Activated T-cell treated with anti-CD3 and anti-CD28 coated beads for 24 hours (primary cell): Measurements from ENCODE around the gene NEUROD4.
"Not testable (repeated sequence)": the region's sequence is repeated elsewhere in the genome, so short reads cannot be mapped to it uniquely, and the experiment has no call there.

ENCODE experiments used
- DNase-seq: peaks from one replicate; pipeline ENCODE4 v3.0.0-alpha.2; 2020; ENCODE audit warnings: low read depth

NEUROD4 gene

GRCh38 chr12:55019784-55020183 is at the start of gene NEUROD4:
Gene NEUROD4 (plus strand): TSS chr12:55019974. CDS start chr12:55026440, 6,466 bp downstream.
- no peak for DNase-seq

GRCh38 chr12:54970741-54971140 is 49.0 kb upstream of the NEUROD4 start:
- no peak for DNase-seq

- DNase-seq = no peak
Measured at GRCh38 chr12:54973556-54973955, 46.2 kb upstream of the NEUROD4 start.

- no peak for DNase-seq
Measured at GRCh38 chr12:54974279-54974678, 45.5 kb upstream of the NEUROD4 start.

- DNase-seq = no peak
Measured at GRCh38 chr12:54975272-54975671, 44.5 kb upstream of the NEUROD4 start.

- no peak for DNase-seq
Measured at GRCh38 chr12:54975875-54976274, 43.9 kb upstream of the NEUROD4 start.

- DNase-seq = no peak
Measured at GRCh38 chr12:54977155-54977554, 42.6 kb upstream of the NEUROD4 start.

- no peak for DNase-seq
Measured at GRCh38 chr12:54977857-54978256, 41.9 kb upstream of the NEUROD4 start.

GRCh38 chr12:54980341-54980740 is 39.4 kb upstream of the NEUROD4 start:
- no peak for DNase-seq

- peak; percentile 41 for DNase-seq
Measured at GRCh38 chr12:54981796-54982195, 38.0 kb upstream of the NEUROD4 start.

GRCh38 chr12:54983536-54984101 is 36.2 kb upstream of the NEUROD4 start:
- peak; percentile 41 for DNase-seq

- peak; percentile 76 for DNase-seq
Measured at GRCh38 chr12:54984658-54985376, 35.0 kb upstream of the NEUROD4 start, which contains the start of gene TESPA1. Gene TESPA1 (minus strand): TSS chr12:54984762. CDS start chr12:54974562, 10,200 bp downstream.

- not testable (repeated sequence) for DNase-seq
Measured at GRCh38 chr12:54986773-54987172, 33.0 kb upstream of the NEUROD4 start.

GRCh38 chr12:54987611-54988231 is 32.1 kb upstream of the NEUROD4 start:
- no peak for DNase-seq

GRCh38 chr12:54988402-54989054 is 31.2 kb upstream of the NEUROD4 start:
- DNase-seq = no peak

- no peak for DNase-seq
Measured at GRCh38 chr12:54989829-54990228, 29.9 kb upstream of the NEUROD4 start.

GRCh38 chr12:54991161-54991990 is 28.4 kb upstream of the NEUROD4 start:
- DNase-seq = peak; percentile 28

GRCh38 chr12:54991991-54992375 is 27.8 kb upstream of the NEUROD4 start:
- DNase-seq = no peak

- DNase-seq = peak; percentile 49
Measured at GRCh38 chr12:54993181-54993835, 26.5 kb upstream of the NEUROD4 start.

- no peak for DNase-seq
Measured at GRCh38 chr12:54996205-54996604, 23.6 kb upstream of the NEUROD4 start.

GRCh38 chr12:54997929-54998522 is 21.7 kb upstream of the NEUROD4 start:
- no peak for DNase-seq
